GM12878 (cell line): ENCODE data around the gene GLB1L2. TPM values are rescaled to one million over a fixed set of nuclear protein-coding genes. Genes with fewer than 3 reads are reported as not detected.

ENCODE experiments used
- ATAC-seq: fragments of 200-7000 bp; cut with Tn5 transposase; 3 replicates; pipeline ENCODE4 v1.9.1; 2020; ENCODE audit warnings: mild to moderate bottlenecking, moderate library complexity
- BruUV-seq: library from RNA; stranded (reverse); fragments of 400-500 nt; replicated peaks from 2 replicates; lab custom pipeline; 2021; lab: Mats Ljungman, UMichigan
- CTCF ChIA-PET: fragments of 300-600 bp; sonication (Branson Sonifier 250); formaldehyde crosslinking; extraction: SDS; loops from one replicate; lab custom pipeline; 2021; ENCODE audit warnings: inconsistent platforms; lab: Yijun Ruan, JAX
- POLR2A ChIA-PET: fragments of 350-600 bp; formaldehyde crosslinking; extraction: SDS; loops from one replicate; lab custom pipeline; 2021; ENCODE audit warnings: inconsistent platforms; lab: Charles Lee
- RAD21 ChIA-PET: fragments of 300-600 bp; sonication (Branson Sonifier 250); formaldehyde crosslinking; loops from one replicate; lab custom pipeline; 2023; ENCODE audit warnings: antibody characterized with exemption; ENCODE audit not compliant: unreplicated experiment; lab: Charles Lee
- SMC1A ChIA-PET: fragments of 300-600 bp; sonication (Branson Sonifier 250); formaldehyde crosslinking; loops from one replicate; lab custom pipeline; 2023; ENCODE audit not compliant: unreplicated experiment, uncharacterized antibody; lab: Charles Lee
- DNase-seq: peaks from one replicate; pipeline ENCODE4 v3.0.0-alpha.2; 2011; ENCODE audit warnings: low read depth, low spot score
- FAIRE-seq: peaks from 3 replicates; lab custom pipeline; 2011; peaks lifted over from hg19 to GRCh38; lab: Jason Lieb, UNC
- H2AFZ ChIP-seq: 2 replicates; pipeline ENCODE4 v1.6.0; 2011; ENCODE audit warnings: low read depth, low read length, control low read depth; ENCODE audit not compliant: control insufficient read depth
- H3K27ac ChIP-seq: 2 replicates; pipeline ENCODE4 v1.5.1; 2011; ENCODE audit warnings: control low read depth; ENCODE audit not compliant: control insufficient read depth, insufficient read depth
- H3K27me3 ChIP-seq, 2 experiments: replicated peaks in 1 of 2; 2 replicates each; pipeline versions ENCODE4 v1.6.0 to v1.6.1; 2011; ENCODE audit warnings: low read length in 1 of 2; ENCODE audit not compliant: control insufficient read depth in 2 of 2, insufficient read depth in 2 of 2
- H3K36me3 ChIP-seq, 2 experiments: 2 replicates each; pipeline ENCODE4 v1.5.1; 2011; ENCODE audit warnings: low read length in 1 of 2; ENCODE audit not compliant: control insufficient read depth in 2 of 2, insufficient read depth in 2 of 2
- H3K4me1 ChIP-seq: 2 replicates; pipeline ENCODE4 v1.6.1; 2011; ENCODE audit warnings: mild to moderate bottlenecking, low read length, moderate library complexity, mixed read lengths; ENCODE audit not compliant: control insufficient read depth, insufficient read depth
- H3K4me2 ChIP-seq: 2 replicates; pipeline ENCODE4 v1.6.0; 2011; ENCODE audit warnings: control low read depth; ENCODE audit not compliant: control insufficient read depth, insufficient read depth
- H3K4me3 ChIP-seq: fragments of 200-600 bp; sonication (generic); 2 replicates; pipeline ENCODE4 v1.5.1; 2016
- H3K79me2 ChIP-seq: 2 replicates; pipeline ENCODE4 v1.6.0; 2011; ENCODE audit warnings: low read length; ENCODE audit not compliant: control insufficient read depth, insufficient read depth
- H3K9ac ChIP-seq: 2 replicates; pipeline ENCODE4 v1.8.0; 2011; ENCODE audit warnings: low read length, control low read depth, mixed read lengths; ENCODE audit not compliant: control insufficient read depth, insufficient read depth
- H3K9me3 ChIP-seq: replicated peaks from 3 replicates; pipeline ENCODE4 v1.5.1; 2011; ENCODE audit warnings: mild to moderate bottlenecking, low read length; ENCODE audit not compliant: control insufficient read depth, insufficient read depth
- H4K20me1 ChIP-seq: 2 replicates; pipeline ENCODE4 v1.6.0; 2011; ENCODE audit not compliant: control insufficient read depth, insufficient read depth
- CBX3 ChIP-seq: fragments of 200-600 bp; sonication (generic); IDR thresholded peaks from 2 replicates; pipeline ENCODE4 v1.6.1; 2016; ENCODE audit warnings: low read depth, borderline replicate concordance
- CHD2 ChIP-seq: IDR thresholded peaks from 2 replicates; pipeline ENCODE4 v1.6.1; 2011; ENCODE audit warnings: low read depth, low read length, improper control_type of control experiment, borderline replicate concordance
- MTA3 ChIP-seq: IDR thresholded peaks from 2 replicates; pipeline ENCODE4 v1.6.1; 2012; ENCODE audit warnings: low read length, inconsistent platforms, borderline replicate concordance
- NR2C1 ChIP-seq: fragments of 450-650 bp; IDR thresholded peaks from 2 replicates; pipeline ENCODE4 v1.6.1; 2017; ENCODE audit warnings: antibody characterized with exemption, mild to moderate bottlenecking, moderate library complexity
- RBBP5 ChIP-seq: fragments of 200-600 bp; sonication (generic); conservative IDR thresholded peaks from 2 replicates; pipeline ENCODE4 v1.6.1; 2016
- SMAD1 ChIP-seq: fragments of 450-650 bp; IDR thresholded peaks from 2 replicates; pipeline ENCODE4 v1.6.1; 2018; ENCODE audit warnings: mild to moderate bottlenecking, low read depth; ENCODE audit not compliant: partially characterized antibody
- SMC3 ChIP-seq: IDR thresholded peaks from 2 replicates; pipeline ENCODE4 v1.6.1; 2011; ENCODE audit warnings: low read length, improper control_type of control experiment, borderline replicate concordance
- WRNIP1 ChIP-seq: IDR thresholded peaks from 2 replicates; pipeline ENCODE4 v1.6.1; 2011; ENCODE audit warnings: low read depth, low read length, improper control_type of control experiment, borderline replicate concordance
- WGBS: methylation state at CpG from one replicate; pipeline ENCODE4 v1.1.6; 2016; ENCODE audit warnings: low lambda C conversion rate; ENCODE audit not compliant: insufficient replicate concordance, insufficient coverage; ENCODE audit errors: missing lambda C conversion rate; 5-methylcytosine and 5-hydroxymethylcytosine counted together
- in situ Hi-C: fragments of 300-500 bp; cut with MboI; formaldehyde crosslinking; loops from 9 replicates; pipeline ENCODE4 v1.14.3; 2018; ENCODE audit warnings: mixed read lengths
- intact Hi-C: fragments of 100-400 bp; cut with micrococcal nuclease; formaldehyde crosslinking; loops from one replicate; pipeline ENCODE4 v1.14.2; 2022; ENCODE audit not compliant: unreplicated experiment
- polyA plus RNA-seq, 11 experiments: library from polyadenylated mRNA; depleted of rRNA in 4 of 11; unstranded in 6 of 11; stranded (reverse) in 5 of 11; fragments of >200 nt; fragmentation: Nextera tagmentation in 4 of 11; fragmentation: Illumina TruSeq in 1 of 11; extraction: Ambion mirVana in 4 of 11; extraction: Trizol in 1 of 11; gene quantifications; 1 replicate in 1 of 11; 2 replicates in 10 of 11; pipeline versions ENCODE4 v1.2.1 to v1.2.3, GENCODE V29; 2011 to 2016; ENCODE audit warnings: inconsistent platforms in 2 of 11, missing spikeins in 2 of 11, low read depth in 1 of 11
- total RNA-seq, 4 experiments: library from RNA; depleted of rRNA in 3 of 4; stranded (reverse); fragments of >200 nt in 3 of 4; fragmentation: Illumina TruSeq in 1 of 4; extraction: Trizol in 1 of 4; gene quantifications; 2 replicates each; pipeline versions ENCODE4 v1.2.1 to v1.2.3, GENCODE V29; 2013 to 2021
- TF ChIP-seq, protein P1 (sequence below): fragments of 450-650 bp; IDR thresholded peaks from 2 replicates; pipeline ENCODE4 v1.6.1; 2017; ENCODE audit warnings: borderline replicate concordance
- TF ChIP-seq, protein P2 (sequence below): IDR thresholded peaks from 2 replicates; pipeline ENCODE4 v1.6.1; 2012; ENCODE audit warnings: low read length, inconsistent platforms
- TF ChIP-seq, protein P3 (sequence below): IDR thresholded peaks from 2 replicates; pipeline ENCODE4 v1.6.1; 2012; ENCODE audit warnings: low read depth, low read length, improper control_type of control experiment

Gene GLB1L2
- total and polyA plus RNA-seq, 10 of the 15 experiments (the other 5 are each of a cell fraction or from before 2014, with no cell fraction given): 0.04 to 0.85 (median 0.49) TPM

DNA sequence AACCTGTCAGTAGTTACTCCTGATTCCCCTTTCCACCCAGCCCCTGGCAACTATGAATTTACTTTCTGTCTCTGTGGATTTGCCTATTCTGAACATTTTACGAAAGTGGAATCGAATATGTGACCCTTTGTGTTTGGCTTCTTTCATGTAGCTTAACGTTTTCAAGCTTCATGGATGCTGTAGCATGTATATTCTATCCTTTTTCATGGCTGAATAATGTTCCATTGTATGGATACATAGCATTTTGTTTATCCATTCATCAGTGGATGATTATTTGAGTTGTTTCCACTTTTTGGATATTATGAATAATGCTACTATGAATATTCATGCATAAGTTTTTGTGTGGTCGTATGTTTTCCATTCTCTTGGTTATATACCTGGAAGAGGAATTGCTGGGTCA is 9.2 kb upstream of the GLB1L2 start:
- Histone ChIP-seq H4K20me1 (no peaks in the 10 kb centered on the region; the same call in 1 of the 2 replicates), H2AFZ (no peak overlapping the region), H3K79me2 (no peaks in the 10 kb centered on the region), H3K9me3 (no peaks in the 10 kb centered on the region; the same call in 2 of the 3 replicates), H3K4me1 (no peaks in the 10 kb centered on the region), H3K27ac (no peak overlapping the region), H3K4me3 (no peak overlapping the region), H3K36me3 (no peaks in the 10 kb centered on the region), H3K9ac (no peak overlapping the region), H3K4me2 (no peak overlapping the region), H3K27me3 (no peaks in the 10 kb centered on the region)
- ATAC-seq (no peak), FAIRE-seq (no peak), DNase-seq (no peak)
- in situ Hi-C loops (no loop called here), intact Hi-C loops (no loop called here)
- WGBS: 22% methylated on average over 4 of the region's 4 CpGs
- no peak for TF ChIP-seq MTA3
- no peak for TF ChIP-seq CHD2
- TF ChIP-seq WRNIP1: no peak
- TF ChIP-seq, protein P1, sequence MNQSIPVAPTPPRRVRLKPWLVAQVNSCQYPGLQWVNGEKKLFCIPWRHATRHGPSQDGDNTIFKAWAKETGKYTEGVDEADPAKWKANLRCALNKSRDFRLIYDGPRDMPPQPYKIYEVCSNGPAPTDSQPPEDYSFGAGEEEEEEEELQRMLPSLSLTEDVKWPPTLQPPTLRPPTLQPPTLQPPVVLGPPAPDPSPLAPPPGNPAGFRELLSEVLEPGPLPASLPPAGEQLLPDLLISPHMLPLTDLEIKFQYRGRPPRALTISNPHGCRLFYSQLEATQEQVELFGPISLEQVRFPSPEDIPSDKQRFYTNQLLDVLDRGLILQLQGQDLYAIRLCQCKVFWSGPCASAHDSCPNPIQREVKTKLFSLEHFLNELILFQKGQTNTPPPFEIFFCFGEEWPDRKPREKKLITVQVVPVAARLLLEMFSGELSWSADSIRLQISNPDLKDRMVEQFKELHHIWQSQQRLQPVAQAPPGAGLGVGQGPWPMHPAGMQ: no peak
- TF ChIP-seq, protein P2, sequence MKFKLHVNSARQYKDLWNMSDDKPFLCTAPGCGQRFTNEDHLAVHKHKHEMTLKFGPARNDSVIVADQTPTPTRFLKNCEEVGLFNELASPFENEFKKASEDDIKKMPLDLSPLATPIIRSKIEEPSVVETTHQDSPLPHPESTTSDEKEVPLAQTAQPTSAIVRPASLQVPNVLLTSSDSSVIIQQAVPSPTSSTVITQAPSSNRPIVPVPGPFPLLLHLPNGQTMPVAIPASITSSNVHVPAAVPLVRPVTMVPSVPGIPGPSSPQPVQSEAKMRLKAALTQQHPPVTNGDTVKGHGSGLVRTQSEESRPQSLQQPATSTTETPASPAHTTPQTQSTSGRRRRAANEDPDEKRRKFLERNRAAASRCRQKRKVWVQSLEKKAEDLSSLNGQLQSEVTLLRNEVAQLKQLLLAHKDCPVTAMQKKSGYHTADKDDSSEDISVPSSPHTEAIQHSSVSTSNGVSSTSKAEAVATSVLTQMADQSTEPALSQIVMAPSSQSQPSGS: no peak
- TF ChIP-seq, protein P3, sequence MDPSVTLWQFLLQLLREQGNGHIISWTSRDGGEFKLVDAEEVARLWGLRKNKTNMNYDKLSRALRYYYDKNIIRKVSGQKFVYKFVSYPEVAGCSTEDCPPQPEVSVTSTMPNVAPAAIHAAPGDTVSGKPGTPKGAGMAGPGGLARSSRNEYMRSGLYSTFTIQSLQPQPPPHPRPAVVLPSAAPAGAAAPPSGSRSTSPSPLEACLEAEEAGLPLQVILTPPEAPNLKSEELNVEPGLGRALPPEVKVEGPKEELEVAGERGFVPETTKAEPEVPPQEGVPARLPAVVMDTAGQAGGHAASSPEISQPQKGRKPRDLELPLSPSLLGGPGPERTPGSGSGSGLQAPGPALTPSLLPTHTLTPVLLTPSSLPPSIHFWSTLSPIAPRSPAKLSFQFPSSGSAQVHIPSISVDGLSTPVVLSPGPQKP: no peak
- no peak for TF ChIP-seq NR2C1
- TF ChIP-seq RBBP5: no peak
- TF ChIP-seq CBX3: no peak
- no peak for TF ChIP-seq SMAD1
- TF ChIP-seq SMC3: no peak
- ChIA-PET SMC1A (no interaction called here), RAD21 (no interaction called here), CTCF (no interaction called here), POLR2A (no interaction called here)
- no TSS peak for BruUV-seq
